NCI-H2081 treated with DMSO at 0.1 percent for 48 hours (cell line): ENCODE measurements around the gene ELFN1.

Source experiments
- DNase-seq: peaks from one replicate; lab custom pipeline; 2025; lab: John Stamatoyannopoulos, UW

The ELFN1 gene

DNA sequence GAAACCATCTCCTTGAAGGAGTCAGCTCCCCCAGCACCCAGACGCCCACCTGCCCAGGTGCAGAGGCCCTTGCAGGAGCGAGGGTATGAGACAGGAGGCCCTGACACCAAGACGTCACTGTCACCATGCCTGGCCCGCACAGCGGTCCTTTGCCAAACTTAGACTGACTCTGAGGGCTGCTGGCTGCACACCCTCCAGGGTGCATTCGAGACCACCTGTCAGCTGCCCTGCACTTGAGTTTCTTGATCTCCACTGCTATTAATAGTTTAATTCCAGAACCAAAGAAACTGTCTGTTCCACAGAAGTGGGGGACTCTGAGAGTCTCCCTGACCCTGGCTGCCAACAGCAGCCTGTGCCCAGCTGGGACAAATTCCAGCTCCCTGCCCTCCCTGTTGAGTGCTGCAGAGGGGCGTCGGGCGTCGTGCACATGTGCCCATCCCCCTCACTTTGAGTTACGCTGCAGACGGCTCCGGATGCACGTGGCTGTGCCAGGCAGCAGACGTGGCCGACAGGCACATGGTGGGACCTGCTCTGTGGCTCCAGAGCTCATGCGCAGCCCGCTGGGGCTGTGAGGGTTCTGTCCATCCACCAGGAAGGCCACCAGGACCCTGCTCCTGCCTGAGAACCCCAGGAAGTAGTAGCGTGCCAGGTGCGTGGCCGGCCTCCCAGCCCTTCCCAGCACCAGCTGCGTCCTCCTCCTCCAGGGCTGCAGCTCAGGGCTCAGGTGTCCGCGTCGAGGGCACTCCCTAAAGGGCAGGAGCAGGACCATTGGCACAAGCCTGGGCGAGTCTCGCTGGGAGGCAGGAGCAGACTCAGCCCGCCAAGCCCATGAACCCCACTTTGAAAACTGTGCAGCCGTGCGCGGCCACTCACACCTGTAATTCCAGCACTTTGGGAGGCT is 24.8 kb downstream of the ELFN1 start:
- no peak for DNase-seq

GRCh38 chr7:1695800-1696454 is 25.9 kb downstream of the ELFN1 start:
- DNase-seq, result no peak

DNA sequence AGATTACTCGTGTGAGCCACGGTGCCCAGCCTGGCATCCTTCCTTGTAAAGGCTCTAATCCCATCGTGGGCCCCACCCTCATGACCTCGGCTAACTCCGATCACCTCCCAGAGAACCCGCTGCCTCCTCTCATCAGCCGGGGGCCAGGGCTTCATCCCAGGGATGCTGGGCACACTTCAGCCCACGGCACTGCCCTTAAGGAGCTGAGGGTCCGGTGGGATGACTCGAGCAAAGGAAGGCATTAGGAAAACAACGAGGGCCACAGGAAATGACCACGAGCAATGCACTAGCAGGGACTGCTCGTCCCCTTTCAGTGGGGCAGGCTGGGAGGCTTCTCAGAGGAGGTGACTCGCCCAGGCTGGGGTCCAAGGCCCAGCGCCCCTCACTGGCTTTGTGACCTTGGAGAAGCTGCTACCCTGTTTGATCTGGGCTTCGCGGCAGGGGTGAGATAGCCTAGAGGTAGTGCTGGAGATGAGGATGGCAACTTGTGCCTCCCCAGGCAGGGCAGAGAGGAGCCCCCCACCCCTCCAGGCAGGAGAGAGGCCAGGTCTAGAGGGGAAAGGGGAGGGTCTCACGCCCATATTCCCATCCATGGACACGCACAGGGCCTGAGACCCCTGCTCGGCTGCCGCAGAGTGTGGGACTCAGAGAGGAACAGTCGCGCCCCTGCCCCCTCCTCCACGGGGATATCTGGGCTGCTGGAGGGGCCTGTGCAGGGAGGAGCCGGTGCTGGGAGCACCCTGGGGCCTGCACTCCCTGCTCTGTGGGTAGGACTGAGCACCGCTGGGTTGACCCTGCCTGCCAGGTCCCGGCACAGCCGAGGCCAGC is 26.8 kb downstream of the ELFN1 start:
- no peak for DNase-seq

DNA sequence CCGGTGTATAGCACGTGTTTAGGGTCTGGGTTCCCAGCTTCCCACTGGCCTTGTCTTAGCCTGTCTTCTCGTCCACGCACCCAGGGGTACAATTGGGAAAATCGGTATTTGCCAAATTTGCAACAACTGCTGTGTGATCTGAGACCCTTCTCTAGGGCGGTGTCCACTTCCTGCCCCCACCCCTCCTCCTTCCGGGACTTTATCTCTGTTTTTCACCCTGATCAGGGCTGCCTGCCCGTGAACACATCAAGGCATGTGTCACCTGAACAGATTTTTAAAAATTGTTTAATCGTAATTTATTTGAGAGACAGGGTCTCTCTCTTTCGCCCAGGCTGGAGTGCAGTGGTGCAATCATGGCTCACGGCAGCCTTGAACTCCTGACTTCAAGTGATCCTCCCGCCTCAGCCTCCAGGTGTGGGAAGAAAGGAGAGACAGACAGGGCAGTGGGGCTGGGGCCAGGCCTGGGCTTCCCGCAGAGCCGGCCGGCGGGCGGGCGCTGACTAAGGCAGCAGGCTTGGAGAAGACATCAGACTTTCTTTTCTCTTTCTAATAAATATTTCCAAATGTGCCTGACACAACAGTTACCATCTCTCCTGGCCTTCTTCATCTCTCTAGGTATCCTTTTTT is 27.5 kb downstream of the ELFN1 start:
- no peak for DNase-seq

DNA sequence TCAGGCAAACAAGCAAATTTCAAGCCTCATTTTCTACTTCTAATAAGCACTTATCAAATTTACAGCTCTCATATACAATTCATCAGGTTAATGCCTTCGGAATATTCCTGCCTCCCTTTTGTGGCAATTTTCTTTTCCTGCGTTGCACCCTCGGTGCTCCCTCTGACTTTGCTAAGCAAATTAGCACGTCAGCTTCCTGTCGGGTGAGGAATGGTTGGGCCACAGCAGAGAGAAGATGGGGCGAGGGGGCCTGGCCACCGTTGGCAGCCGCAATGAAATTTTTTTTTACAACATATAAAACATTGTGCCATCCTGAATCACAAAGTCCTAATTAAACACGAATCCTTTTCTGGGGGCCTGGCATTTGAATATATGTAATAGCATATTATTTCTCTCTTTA is 28.1 kb downstream of the ELFN1 start:
- no peak for DNase-seq

GRCh38 chr7:1698951-1699350 is 28.9 kb downstream of the ELFN1 start:
- DNase-seq, result no peak

- DNase-seq, result no peak
Observed at GRCh38 chr7:1700086-1700485, 30.0 kb downstream of the ELFN1 start.

DNA sequence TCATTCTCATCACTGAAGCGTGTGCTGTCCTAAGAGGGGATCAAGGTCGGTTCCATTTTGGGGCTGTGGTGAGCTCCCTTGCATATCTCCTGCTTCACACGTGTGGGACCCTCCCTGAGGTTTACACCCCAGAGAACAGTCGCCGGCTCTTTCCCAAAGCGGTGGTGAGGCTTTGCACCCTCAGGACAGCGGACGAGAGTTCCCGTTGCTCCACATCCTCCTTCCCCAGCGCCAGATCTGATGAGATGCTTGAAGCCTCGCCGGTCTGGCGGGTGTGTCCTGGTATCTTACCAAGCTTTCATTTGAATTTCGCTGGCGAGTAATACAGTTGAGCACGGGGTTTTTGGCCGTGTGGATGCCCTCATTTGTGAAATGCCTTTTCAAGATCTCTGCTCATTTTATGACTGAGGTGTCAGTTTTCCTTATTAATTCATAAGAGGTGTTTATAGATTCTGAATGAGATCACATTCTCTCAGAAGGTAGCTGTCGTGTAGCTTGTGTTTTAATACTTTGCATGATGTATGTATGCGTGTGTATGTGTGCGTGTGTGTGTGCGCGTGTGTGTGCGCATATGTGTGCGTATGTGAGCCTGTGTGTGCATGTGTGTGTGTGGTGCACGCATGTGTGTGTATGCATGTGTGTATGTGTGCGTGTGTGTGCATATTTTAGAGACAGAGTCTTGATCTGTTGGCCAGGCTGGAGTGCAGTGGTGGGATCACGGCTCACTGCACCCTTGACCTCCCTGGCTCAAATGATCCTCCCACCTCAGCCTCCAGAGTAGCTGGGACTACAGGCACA is 30.7 kb downstream of the ELFN1 start:
- DNase-seq, result no peak

DNA sequence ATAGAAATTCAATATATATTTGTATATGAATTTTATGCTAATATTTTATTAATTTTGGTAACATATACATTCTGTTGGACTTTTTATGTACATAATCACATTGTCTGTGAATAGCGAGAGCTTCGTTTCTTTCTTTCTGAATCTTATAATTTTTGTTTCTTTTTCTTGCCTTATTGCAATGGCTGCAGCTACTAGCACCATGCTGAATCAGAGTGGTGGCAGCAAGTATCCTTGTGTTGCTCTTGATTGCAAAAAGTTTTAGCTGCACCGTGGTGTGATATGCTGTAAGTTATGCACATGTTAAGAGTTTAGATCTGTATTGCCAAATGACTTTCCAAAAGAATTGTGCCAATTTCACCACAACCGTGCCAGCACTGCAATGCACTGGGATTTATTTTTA is 32.6 kb downstream of the ELFN1 start:
- no peak for DNase-seq

- DNase-seq, result no peak
Observed at GRCh38 chr7:1703441-1703840, 33.4 kb downstream of the ELFN1 start.

GRCh38 chr7:1703871-1704810 is 34.1 kb downstream of the ELFN1 start:
- DNase-seq, result no peak

DNA sequence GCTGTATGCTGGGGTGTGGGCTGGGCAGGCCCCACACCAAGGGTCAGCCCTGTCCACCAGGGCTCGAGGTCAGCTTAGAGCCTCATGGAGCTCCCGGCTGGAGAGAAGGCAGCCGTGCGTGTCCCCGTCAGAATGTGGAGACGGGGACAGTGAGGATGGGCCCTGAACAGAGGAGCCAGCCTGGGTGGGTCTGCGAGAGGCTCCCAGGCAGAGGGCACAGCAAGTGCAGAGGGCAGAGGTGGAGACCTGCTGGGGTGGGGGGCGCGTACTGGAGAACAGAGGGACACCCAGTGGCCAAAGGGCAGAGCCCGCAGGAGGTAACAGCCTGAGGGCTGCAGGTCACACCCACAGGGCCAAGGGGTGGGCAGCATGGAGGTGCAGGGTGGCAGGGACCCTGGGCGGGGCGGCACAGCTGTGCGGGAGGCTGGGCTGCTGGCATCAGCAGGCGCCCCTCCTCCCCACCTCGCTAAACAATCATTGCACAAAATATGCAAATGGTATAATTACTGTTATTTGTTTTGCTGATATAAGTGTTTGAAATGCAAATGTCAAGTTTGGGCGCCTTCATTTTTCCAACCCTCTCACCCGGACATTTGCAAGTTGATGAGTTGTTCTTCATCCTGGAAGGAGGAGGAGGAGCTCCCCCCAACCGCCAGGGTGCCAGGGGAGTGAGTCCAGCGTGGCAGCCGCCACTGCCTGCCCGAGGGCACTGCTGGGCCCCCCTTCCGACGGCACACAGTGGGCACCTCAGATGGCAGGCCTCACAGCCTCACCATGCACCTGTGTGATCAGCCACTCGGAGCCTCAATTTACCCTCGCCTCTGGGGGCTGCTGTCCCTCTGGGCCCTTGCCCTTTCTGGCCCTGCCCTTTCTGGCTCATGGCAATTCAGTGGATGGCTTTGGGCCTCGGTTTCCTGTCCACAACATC is 35.0 kb downstream of the ELFN1 start:
- no peak for DNase-seq

DNA sequence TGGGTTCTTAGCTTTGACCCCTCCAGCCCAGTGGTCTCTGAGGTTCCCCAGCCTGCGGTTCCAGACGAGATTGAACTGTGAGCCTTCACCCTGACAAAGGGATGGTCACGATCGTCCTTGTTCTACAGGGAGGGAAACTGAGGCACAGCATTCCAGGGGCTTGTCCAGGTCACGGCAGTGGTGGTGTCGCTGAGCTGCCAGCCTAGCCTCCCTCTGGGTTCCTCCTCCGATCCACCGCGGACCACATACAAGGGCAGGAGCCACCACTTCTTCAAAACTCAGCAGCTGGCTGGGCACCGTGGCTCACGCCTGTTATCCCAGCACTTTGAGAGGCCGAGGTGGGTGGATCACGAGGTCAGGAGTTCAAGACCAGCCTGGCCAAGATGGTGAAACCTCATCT is 35.8 kb downstream of the ELFN1 start:
- no peak for DNase-seq

DNA sequence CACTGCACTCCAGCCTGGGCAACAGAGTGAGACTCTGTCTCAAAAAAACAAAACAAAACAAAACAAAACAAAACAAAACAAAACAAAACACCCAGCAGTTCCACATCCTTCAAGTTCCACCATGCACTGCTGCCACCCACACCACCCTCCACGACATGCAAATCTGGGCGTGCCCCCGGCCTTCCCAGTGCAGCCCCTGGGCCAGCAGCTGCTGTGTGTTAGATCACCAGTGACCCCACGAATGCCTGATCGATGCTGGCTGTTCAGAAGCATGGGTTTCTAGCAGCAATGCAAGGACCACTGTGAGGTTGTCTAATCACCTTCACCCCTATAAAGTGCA is 36.3 kb downstream of the ELFN1 start:
- no peak for DNase-seq

DNA sequence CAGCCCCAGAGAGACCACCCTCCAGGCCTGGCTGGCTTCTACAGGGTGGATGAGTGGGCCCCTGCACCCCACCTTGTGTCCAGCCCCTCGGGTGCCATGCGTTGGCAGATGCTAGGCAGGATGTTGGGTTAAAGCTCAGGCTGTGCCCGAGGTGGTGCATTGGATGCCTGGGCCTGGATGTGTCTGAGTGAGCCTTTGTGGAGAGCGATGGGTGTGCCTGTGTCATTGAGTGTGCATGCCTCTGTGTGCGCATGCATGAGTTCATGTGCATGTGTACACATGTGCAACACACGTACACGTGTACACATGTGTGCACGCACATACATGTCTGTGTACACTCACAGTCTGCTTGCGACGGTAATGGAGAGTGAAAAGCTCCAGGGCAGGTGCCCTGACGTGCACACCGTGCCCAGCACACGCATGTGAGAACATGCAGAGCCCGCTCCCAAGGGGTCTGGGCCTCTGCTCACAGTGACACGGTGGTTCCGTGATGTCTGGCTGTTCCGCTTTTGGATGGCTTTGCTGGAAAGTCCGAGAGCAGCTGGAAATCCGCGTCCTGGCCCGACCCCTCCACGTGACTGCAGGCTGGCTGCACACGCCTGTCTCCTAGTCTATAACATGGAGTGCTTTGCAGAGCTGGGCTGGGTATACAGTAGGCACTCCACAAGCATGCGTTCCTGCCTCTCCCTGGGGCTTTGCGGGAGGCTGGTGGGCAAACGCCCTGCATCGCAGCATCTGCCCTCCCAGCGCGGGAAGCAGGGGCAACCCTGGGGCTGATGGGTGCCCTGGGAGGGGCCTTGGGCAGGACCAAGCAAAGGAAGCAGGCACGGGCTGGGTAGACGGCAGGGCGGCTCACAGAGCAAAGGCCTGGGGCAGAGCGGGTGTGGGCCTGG is 36.9 kb downstream of the ELFN1 start:
- DNase-seq, result no peak

GRCh38 chr7:1707756-1708595 is 37.9 kb downstream of the ELFN1 start:
- DNase-seq, result no peak

GRCh38 chr7:1708596-1709251 is 38.6 kb downstream of the ELFN1 start:
- DNase-seq, result no peak
